ENCODE data around the gene CDK5R2. TPM values are rescaled to one million over a fixed set of nuclear protein-coding genes. Genes with fewer than 3 reads are reported as not detected.

The CDK5R2 gene
- total RNA-seq, 2 donors from 2014 or later = 0.81 to 0.95 TPM

- no peak for DNase-seq
- Histone ChIP-seq H3K9me3 (ENCODE audit: control insufficient read depth, low read length) (no peaks in the 10 kb centered on the region), H3K27me3 (ENCODE audit: control insufficient read depth, insufficient read depth, low read length, poor library complexity, severe bottlenecking) (peaks cover 78% of the 10 kb centered on the region), H3K27ac (ENCODE audit: low read depth, low read length) (no peak overlapping the region), H3K4me1 (ENCODE audit: control insufficient read depth, insufficient read depth, low read length) (no peaks in the 10 kb centered on the region), H3K9ac (ENCODE audit: extremely low read depth, low read length, poor library complexity, severe bottlenecking) (no peak overlapping the region), H3K36me3 (ENCODE audit: control insufficient read depth, insufficient read depth, low read length) (no peaks in the 10 kb centered on the region), H3K4me3 (ENCODE audit: low read length) (peak overlapping the region; percentile 84)
- H3K9me3 Mint-ChIP-seq = no peaks in the 10 kb centered on the region
- H3K27ac Mint-ChIP-seq = no peak overlapping the region
- H3K27me3 Mint-ChIP-seq (ENCODE audit: insufficient read depth) = peaks cover 91% of the 10 kb centered on the region
- 93% methylated on average over 1 of the region's 1 CpG; no CpG with 5 or more reads in 1 of the 2 experiments for WGBS, 2 experiments (ENCODE audit: insufficient coverage in 1 of 2, insufficient read length in 1 of 2)
- no peaks in the 10 kb centered on the region for H3K36me3 Mint-ChIP-seq (ENCODE audit: low read depth)
- H3K4me3 Mint-ChIP-seq = peak overlapping the region; percentile 72
- H3K4me1 Mint-ChIP-seq = peaks cover 5% of the 10 kb centered on the region
- TF ChIP-seq CTCF (conservative IDR thresholded peaks at IDR 0.05) = no peak
Observed at GRCh38 chr2:218958276-218958675, 1.2 kb upstream of the CDK5R2 start.

GRCh38 chr2:218959761-218960308 is 369 bp downstream of the CDK5R2 start:
- H3K36me3 ChIP-seq (ENCODE audit: control insufficient read depth, insufficient read depth, low read length) = no peaks in the 10 kb centered on the region
- no peaks in the 10 kb centered on the region for H3K9me3 ChIP-seq (ENCODE audit: control insufficient read depth, low read length)
- H3K9ac ChIP-seq (ENCODE audit: extremely low read depth, low read length, poor library complexity, severe bottlenecking) = no peak overlapping the region
- peaks cover 16% of the 10 kb centered on the region for H3K4me1 Mint-ChIP-seq
- no peaks in the 10 kb centered on the region for H3K36me3 Mint-ChIP-seq (ENCODE audit: low read depth)
- no peak for DNase-seq
- H3K4me3 Mint-ChIP-seq = peak overlapping the region; percentile 72
- 1 to 2% methylated on average over 26 to 67 of the region's 67 CpGs for WGBS, 2 experiments (ENCODE audit: insufficient coverage in 1 of 2, insufficient read length in 1 of 2)
- H3K4me1 ChIP-seq (ENCODE audit: control insufficient read depth, insufficient read depth, low read length) = no peaks in the 10 kb centered on the region
- H3K27me3 ChIP-seq (ENCODE audit: control insufficient read depth, insufficient read depth, low read length, poor library complexity, severe bottlenecking) = peaks cover 72% of the 10 kb centered on the region
- no peaks in the 10 kb centered on the region for H3K9me3 Mint-ChIP-seq
- H3K27ac Mint-ChIP-seq = no peak overlapping the region
- H3K4me3 ChIP-seq (ENCODE audit: low read length) = peak overlapping the region; percentile 84
- TF ChIP-seq CTCF (conservative IDR thresholded peaks at IDR 0.05) = peak; percentile 20
- no peak overlapping the region for H3K27ac ChIP-seq (ENCODE audit: low read depth, low read length)
- peaks cover 78% of the 10 kb centered on the region for H3K27me3 Mint-ChIP-seq (ENCODE audit: insufficient read depth)

GRCh38 chr2:218960309-218961165 is 1.1 kb downstream of the CDK5R2 start:
- Histone ChIP-seq H3K27me3 (ENCODE audit: control insufficient read depth, insufficient read depth, low read length, poor library complexity, severe bottlenecking) (peaks cover 65% of the 10 kb centered on the region), H3K36me3 (ENCODE audit: control insufficient read depth, insufficient read depth, low read length) (no peaks in the 10 kb centered on the region), H3K9ac (ENCODE audit: extremely low read depth, low read length, poor library complexity, severe bottlenecking) (no peak overlapping the region), H3K4me1 (ENCODE audit: control insufficient read depth, insufficient read depth, low read length) (no peaks in the 10 kb centered on the region), H3K4me3 (ENCODE audit: low read length) (no peak overlapping the region), H3K9me3 (ENCODE audit: control insufficient read depth, low read length) (no peaks in the 10 kb centered on the region), H3K27ac (ENCODE audit: low read depth, low read length) (no peak overlapping the region)
- Mint-ChIP-seq H3K4me3 (peak overlapping the region; percentile 72), H3K9me3 (no peaks in the 10 kb centered on the region), H3K27ac (no peak overlapping the region), H3K36me3 (ENCODE audit: low read depth) (no peaks in the 10 kb centered on the region), H3K27me3 (ENCODE audit: insufficient read depth) (peaks cover 73% of the 10 kb centered on the region), H3K4me1 (peaks cover 16% of the 10 kb centered on the region)
- TF ChIP-seq CTCF (conservative IDR thresholded peaks at IDR 0.05) = no peak
- peak; percentile 69 for DNase-seq
- WGBS, 2 experiments (ENCODE audit: insufficient coverage in 1 of 2, insufficient read length in 1 of 2) = 2 to 4% methylated on average over 52 to 87 of the region's 87 CpGs

Measured in endodermal cell (in vitro differentiated cells).